HepG2 (cell line): Measurements from ENCODE around the gene CDC23. TPM values are rescaled to one million over a fixed set of nuclear protein-coding genes. Genes with fewer than 3 reads are reported as not detected.
A peak's percentile ranks its signal among the peaks of the same experiment; 100 is the strongest.

Experiments used
- ATAC-seq: fragments of 200-7000 bp; cut with Tn5 transposase; 3 replicates; pipeline ENCODE4 v1.9.1; 2020; ENCODE audit warnings: mild to moderate bottlenecking, moderate library complexity
- BruUV-seq: library from RNA; stranded (reverse); fragments of 400-500 nt; replicated peaks from 2 replicates; lab custom pipeline; 2021; lab: Mats Ljungman, UMichigan
- CTCF ChIA-PET: fragments of 300-600 bp; formaldehyde crosslinking; extraction: SDS; loops from one replicate; lab custom pipeline; 2021; ENCODE audit warnings: low total read pairs, inconsistent platforms, low intra/inter-chr PET ratio; lab: Yijun Ruan, JAX
- POLR2A ChIA-PET: fragments of 350-600 bp; sonication (Branson Sonifier 250); formaldehyde crosslinking; loops from one replicate; lab custom pipeline; 2020; ENCODE audit warnings: antibody characterized with exemption, inconsistent platforms; lab: Yijun Ruan, JAX
- DNase-seq: peaks from one replicate; pipeline ENCODE4 v3.0.0-alpha.2; 2015; ENCODE audit warnings: low spot score
- FAIRE-seq: peaks from 3 replicates; lab custom pipeline; 2011; peaks lifted over from hg19 to GRCh38; lab: Jason Lieb, UNC
- H2AFZ ChIP-seq: one replicate; pipeline ENCODE4 v1.6.1; 2011; ENCODE audit warnings: low read length, inconsistent platforms
- H3K27ac ChIP-seq: fragments of 300-600 bp; 3 replicates; pipeline ENCODE4 v1.8.0; 2011; ENCODE audit warnings: mixed run types, mild to moderate bottlenecking, mixed read lengths, low read length, inconsistent platforms; ENCODE audit not compliant: insufficient read depth; ENCODE audit errors: extremely low read length
- H3K27me3 ChIP-seq, 2 experiments: fragments of 200-600 bp in 1 of 2; 2 replicates in 1 of 2; 3 replicates in 1 of 2; pipeline versions ENCODE4 v1.6.0 to v1.8.0; 2011; ENCODE audit warnings: low read length in 2 of 2, mild to moderate bottlenecking in 2 of 2, moderate library complexity in 2 of 2, inconsistent platforms in 1 of 2; ENCODE audit not compliant: insufficient read depth in 2 of 2, control insufficient read depth in 1 of 2
- H3K36me3 ChIP-seq, 2 experiments: fragments of 200-600 bp in 1 of 2; replicated peaks in 1 of 2; 2 replicates in 1 of 2; 3 replicates in 1 of 2; pipeline versions ENCODE4 v1.5.1 to v1.8.0; 2011; ENCODE audit warnings: low read length in 2 of 2, inconsistent platforms in 1 of 2; ENCODE audit not compliant: insufficient read depth in 2 of 2, control insufficient read depth in 1 of 2
- H3K4me1 ChIP-seq: 2 replicates; pipeline ENCODE4 v1.5.1; 2012; ENCODE audit warnings: low read length, inconsistent platforms; ENCODE audit not compliant: insufficient read depth
- H3K4me2 ChIP-seq: 2 replicates; pipeline ENCODE4 v1.6.0; 2011; ENCODE audit warnings: low read depth, low read length, inconsistent platforms
- H3K4me3 ChIP-seq, 3 experiments: fragments of 200-600 bp in 1 of 3; sonication (generic), shearing (Covaris generic) in 1 of 3; replicated peaks in 1 of 3; 2 replicates each; pipeline ENCODE4 v1.5.1; 2011 to 2016; ENCODE audit warnings: low read length in 3 of 3, inconsistent platforms in 2 of 3, low read depth in 2 of 3, mild to moderate bottlenecking in 2 of 3, control low read depth in 1 of 3, mixed read lengths in 1 of 3; ENCODE audit not compliant: insufficient read depth in 1 of 3
- H3K79me2 ChIP-seq: one replicate; pipeline ENCODE4 v1.6.1; 2011; ENCODE audit warnings: low read length, inconsistent platforms; ENCODE audit not compliant: insufficient read depth
- H3K9ac ChIP-seq: 2 replicates; pipeline ENCODE4 v1.6.0; 2011; ENCODE audit warnings: mild to moderate bottlenecking, low read depth, low read length, inconsistent platforms; ENCODE audit not compliant: insufficient read depth
- H3K9me3 ChIP-seq: 2 replicates; pipeline ENCODE4 v1.5.1; 2012; ENCODE audit warnings: mild to moderate bottlenecking, low read length
- H4K20me1 ChIP-seq: 2 replicates; pipeline ENCODE4 v1.6.0; 2011; ENCODE audit warnings: inconsistent platforms, mild to moderate bottlenecking, low read length, moderate library complexity; ENCODE audit not compliant: insufficient read depth
- ASH2L ChIP-seq: fragments of 300-600, 200-600 bp; sonication (generic); IDR thresholded peaks from 2 replicates; pipeline ENCODE4 v1.7.0; 2017; ENCODE audit warnings: low read depth, mild to moderate bottlenecking, moderate library complexity, mixed read lengths, low read length; ENCODE audit not compliant: insufficient read length
- CERS6 ChIP-seq: sonication (generic); formaldehyde crosslinking; IDR thresholded peaks from 2 replicates; pipeline ENCODE4 v1.5.0; 2020; ENCODE audit warnings: missing genetic modification reagents
- GRHL1 ChIP-seq: sonication (generic); formaldehyde crosslinking; conservative IDR thresholded peaks from 2 replicates; pipeline ENCODE4 v1.8.0; 2022; ENCODE audit warnings: missing genetic modification reagents
- KDM4B ChIP-seq: sonication (generic); formaldehyde crosslinking; IDR thresholded peaks from 2 replicates; pipeline ENCODE4 v1.4.0; 2020; ENCODE audit warnings: missing genetic modification reagents
- MBNL3 ChIP-seq: fragments of 250-450 bp; sonication (Bioruptor Pico); conservative IDR thresholded peaks from 2 replicates; pipeline ENCODE4 v1.8.0; 2022; ENCODE audit warnings: mild to moderate bottlenecking, inconsistent platforms
- MED1 ChIP-seq: sonication (generic); formaldehyde crosslinking; IDR thresholded peaks from 2 replicates; pipeline ENCODE4 v1.4.0; 2020; ENCODE audit warnings: missing genetic modification reagents
- MTA1 ChIP-seq: sonication (generic); formaldehyde crosslinking; IDR thresholded peaks from 2 replicates; pipeline ENCODE4 v1.4.0; 2020; ENCODE audit warnings: missing genetic modification reagents, mild to moderate bottlenecking, borderline replicate concordance
- NFAT5 ChIP-seq: sonication (generic); formaldehyde crosslinking; IDR thresholded peaks from 2 replicates; pipeline ENCODE4 v1.4.0; 2020; ENCODE audit warnings: missing genetic modification reagents
- NR2F1 ChIP-seq, 2 experiments: fragments of 450-650 bp in 1 of 2; formaldehyde crosslinking in 1 of 2; IDR thresholded peaks; 2 replicates each; pipeline versions ENCODE4 v1.5.0 to v1.6.1; 2016 to 2020; ENCODE audit warnings: mild to moderate bottlenecking in 1 of 2, missing compliant biosample characterization in 1 of 2, missing genetic modification reagents in 1 of 2, moderate library complexity in 1 of 2
- TFDP2 ChIP-seq: sonication (generic); formaldehyde crosslinking; IDR thresholded peaks from 2 replicates; pipeline ENCODE4 v1.4.0; 2020; ENCODE audit warnings: missing genetic modification reagents
- XRCC5 ChIP-seq: fragments of 200-400 bp; formaldehyde crosslinking; optimal IDR thresholded peaks from 2 replicates; pipeline ENCODE3; 2017; ENCODE audit warnings: mild to moderate bottlenecking, low read length
- ZNF205 ChIP-seq: IDR thresholded peaks from 2 replicates; pipeline ENCODE4 v1.6.1; 2018; ENCODE audit warnings: missing biosample characterization, missing genetic modification reagents
- ZNF317 ChIP-seq: sonication (generic); formaldehyde crosslinking; IDR thresholded peaks from 2 replicates; pipeline ENCODE4 v1.5.0; 2020; ENCODE audit warnings: mild to moderate bottlenecking, missing genetic modification reagents
- WGBS: methylation state at CpG from one replicate; pipeline ENCODE4 v1.1.6; 2017; ENCODE audit warnings: low lambda C conversion rate; 5-methylcytosine and 5-hydroxymethylcytosine counted together
- in situ Hi-C: cut with HindIII; loops from 2 replicates; pipeline ENCODE4 v1.10.0; 2017; ENCODE audit warnings: low pct_unique_long_range_greater_than_20kb; ENCODE audit not compliant: extremely low pct_ligation_motif_present
- intact Hi-C: fragments of 100-400 bp; cut with micrococcal nuclease; formaldehyde crosslinking; loops from one replicate; pipeline ENCODE4 v1.10.0; 2022; ENCODE audit not compliant: unreplicated experiment
- polyA plus RNA-seq, 8 experiments: library from polyadenylated mRNA; depleted of rRNA in 3 of 8; stranded (reverse) in 7 of 8; unstranded in 1 of 8; fragments of >200 nt; fragmentation: Illumina TruSeq in 4 of 8; extraction: Trizol in 4 of 8; gene quantifications; 2 replicates each; pipeline versions ENCODE4 v1.2.1 to v1.2.3, GENCODE V29; 2011 to 2016; ENCODE audit warnings: low read depth in 4 of 8, missing spikeins in 1 of 8, mixed read lengths in 1 of 8; ENCODE audit not compliant: insufficient read depth in 1 of 8
- total RNA-seq, 5 experiments: library from RNA; depleted of rRNA; stranded (reverse); fragments of >200 nt; fragmentation: Illumina TruSeq; extraction: Trizol; gene quantifications; 2 replicates each; pipeline ENCODE4 v1.2.3, GENCODE V29; 2016; ENCODE audit warnings: low read depth in 1 of 5

Gene CDC23
- total and polyA plus RNA-seq, 2 of the 13 experiments (the other 11 are each of a cell fraction or from before 2014, with no cell fraction given): 38.3 to 47.7 TPM

- TF ChIP-seq NFAT5 (CRISPR knock-in tag) (no peak), NR2F1 (CRISPR knock-in tag; IDR thresholded peaks at IDR 0.05) (peak; percentile 70 to 76), MED1 (CRISPR knock-in tag) (no peak), ZNF317 (CRISPR knock-in tag) (no peak), MTA1 (CRISPR knock-in tag) (peak; percentile 41; the same call in 1 of the 2 replicates)
- TF ChIP-seq, all 625 proteins: peak for 24
These were observed 32.6 kb upstream of the CDC23 start (continued) for GRCh38 chr5:138245717-138246116.

- intact Hi-C loops: no loop called here
- Histone ChIP-seq H3K36me3 (no peaks in the 10 kb centered on the region), H3K9ac (no peak overlapping the region), H3K4me1 (peaks cover 42% of the 10 kb centered on the region), H3K4me3 (no peak overlapping the region), H3K27ac (no peak overlapping the region), H3K4me2 (no peak overlapping the region), H3K9me3 (no peaks in the 10 kb centered on the region), H3K27me3 (peaks cover 0 to 26% of the 10 kb centered on the region in 2 experiments; a peak in 3 of 5 replicates), H4K20me1 (no peaks in the 10 kb centered on the region), H3K79me2 (no peaks in the 10 kb centered on the region), H2AFZ (no peak overlapping the region)
- in situ Hi-C loops: no loop called here
- DNase-seq (no peak), ATAC-seq (no peak), FAIRE-seq (no peak)
- ChIA-PET CTCF (no interaction called here), POLR2A (no interaction called here)
- no TSS peak for BruUV-seq
- 13% methylated on average over 2 of the region's 2 CpGs for WGBS
- no peak for TF ChIP-seq XRCC5
- no peak for TF ChIP-seq CERS6 (CRISPR knock-in tag)
- TF ChIP-seq ASH2L: no peak
- TF ChIP-seq GRHL1: no peak
- TF ChIP-seq MBNL3 (CRISPR knock-in tag): no peak
- no peak for TF ChIP-seq ZNF205 (CRISPR knock-in tag)
- TF ChIP-seq KDM4B: no peak
- TF ChIP-seq TFDP2 (CRISPR knock-in tag): no peak
These were observed 30.7 kb upstream of the CDC23 start for GRCh38 chr5:138243794-138244193.
